Central memory CD8-positive, alpha-beta T cell (primary cell): ENCODE results near the gene DST.

Experiments used
- ATAC-seq: fragments of 150-1000 bp; cut with Tn5 transposase; replicated peaks from 2 replicates; pipeline ENCODE4 v1.10.0; 2022; ENCODE audit warnings: mild to moderate bottlenecking, moderate FRiP score, moderate number of reproducible peaks; ENCODE audit not compliant: poor library complexity, severe bottlenecking; ENCODE audit errors: extremely low read depth
- DNase-seq, 2 donors: peaks; one replicate each; pipeline ENCODE4 v3.0.0; 2021; ENCODE audit warnings: low spot score in 2 of 2
- H3K27ac Mint-ChIP-seq: one replicate; pipeline ENCODE4 v1.8.0; 2022; ENCODE audit warnings: low read depth, mild to moderate bottlenecking, moderate library complexity, mixed read lengths
- H3K27me3 Mint-ChIP-seq: one replicate; pipeline ENCODE4 v1.8.0; 2022; ENCODE audit warnings: mixed read lengths
- H3K36me3 Mint-ChIP-seq: one replicate; pipeline ENCODE4 v1.8.0; 2022; ENCODE audit warnings: mild to moderate bottlenecking, moderate library complexity, mixed read lengths; ENCODE audit not compliant: insufficient read depth
- H3K4me1 Mint-ChIP-seq: one replicate; pipeline ENCODE4 v1.8.0; 2022; ENCODE audit warnings: mixed read lengths
- H3K4me3 Mint-ChIP-seq: one replicate; pipeline ENCODE4 v1.8.0; 2022; ENCODE audit warnings: mild to moderate bottlenecking, moderate library complexity, mixed read lengths
- H3K9me3 Mint-ChIP-seq: one replicate; pipeline ENCODE4 v1.8.0; 2022; ENCODE audit warnings: mixed read lengths

The DST gene

GRCh38 chr6:56640374-56640773 is 2.3 kb downstream of the DST start:
- no peaks in the 10 kb centered on the region for H3K27me3 Mint-ChIP-seq
- ATAC-seq (no peak), DNase-seq (no peak)
- H3K4me3 Mint-ChIP-seq = no peak overlapping the region
- H3K36me3 Mint-ChIP-seq = no peaks in the 10 kb centered on the region
- H3K27ac Mint-ChIP-seq = no peak overlapping the region
- no peaks in the 10 kb centered on the region for H3K4me1 Mint-ChIP-seq
- H3K9me3 Mint-ChIP-seq = no peaks in the 10 kb centered on the region

GRCh38 chr6:56638760-56639159 is 3.9 kb downstream of the DST start:
- Mint-ChIP-seq H3K4me1 (no peaks in the 10 kb centered on the region), H3K27me3 (no peaks in the 10 kb centered on the region), H3K27ac (no peak overlapping the region), H3K36me3 (no peaks in the 10 kb centered on the region), H3K4me3 (no peak overlapping the region), H3K9me3 (no peaks in the 10 kb centered on the region)
- no peak for DNase-seq
- no peak for ATAC-seq

- H3K4me1 Mint-ChIP-seq = no peaks in the 10 kb centered on the region
- no peaks in the 10 kb centered on the region for H3K27me3 Mint-ChIP-seq
- no peak for ATAC-seq
- H3K36me3 Mint-ChIP-seq = no peaks in the 10 kb centered on the region
- no peak for DNase-seq
- no peak overlapping the region for H3K4me3 Mint-ChIP-seq
- no peaks in the 10 kb centered on the region for H3K9me3 Mint-ChIP-seq
- no peak overlapping the region for H3K27ac Mint-ChIP-seq
Measured at GRCh38 chr6:56637640-56638039, 5.0 kb downstream of the DST start.

- Mint-ChIP-seq H3K9me3 (no peaks in the 10 kb centered on the region), H3K4me1 (no peaks in the 10 kb centered on the region), H3K36me3 (peaks cover 2% of the 10 kb centered on the region), H3K27me3 (no peaks in the 10 kb centered on the region), H3K27ac (no peak overlapping the region), H3K4me3 (no peak overlapping the region)
- ATAC-seq = no peak
- no peak for DNase-seq
Measured at GRCh38 chr6:56628105-56628504, 14.6 kb downstream of the DST start.

- no peak overlapping the region for H3K27ac Mint-ChIP-seq
- H3K9me3 Mint-ChIP-seq = no peaks in the 10 kb centered on the region
Measured at GRCh38 chr6:56625356-56625755, 17.3 kb downstream of the DST start.

GRCh38 chr6:56624728-56625069 is 18.0 kb downstream of the DST start:
- DNase-seq (no peak), ATAC-seq (no peak)
- Mint-ChIP-seq H3K27ac (no peak overlapping the region), H3K36me3 (no peaks in the 10 kb centered on the region), H3K27me3 (no peaks in the 10 kb centered on the region), H3K4me1 (no peaks in the 10 kb centered on the region), H3K9me3 (no peaks in the 10 kb centered on the region), H3K4me3 (no peak overlapping the region)

More at GRCh38 chr6:56625356-56625755, 17.3 kb downstream of the DST start:
- Mint-ChIP-seq H3K36me3 (no peaks in the 10 kb centered on the region), H3K4me1 (no peaks in the 10 kb centered on the region), H3K27me3 (no peaks in the 10 kb centered on the region), H3K4me3 (no peak overlapping the region)
- ATAC-seq (no peak), DNase-seq (no peak)

- ATAC-seq (no peak), DNase-seq (no peak)
- Mint-ChIP-seq H3K4me3 (no peak overlapping the region), H3K27me3 (no peaks in the 10 kb centered on the region), H3K36me3 (no peaks in the 10 kb centered on the region), H3K9me3 (no peaks in the 10 kb centered on the region), H3K27ac (no peak overlapping the region), H3K4me1 (no peaks in the 10 kb centered on the region)
Measured at GRCh38 chr6:56624046-56624727, 18.5 kb downstream of the DST start.

GRCh38 chr6:56620229-56620868 is 22.3 kb downstream of the DST start:
- H3K4me1 Mint-ChIP-seq = no peaks in the 10 kb centered on the region
- H3K4me3 Mint-ChIP-seq = no peak overlapping the region
- DNase-seq (no peak), ATAC-seq (no peak)
- no peaks in the 10 kb centered on the region for H3K9me3 Mint-ChIP-seq
- H3K27me3 Mint-ChIP-seq = no peaks in the 10 kb centered on the region
- no peak overlapping the region for H3K27ac Mint-ChIP-seq
- H3K36me3 Mint-ChIP-seq = no peaks in the 10 kb centered on the region

- no peak for DNase-seq
- H3K4me3 Mint-ChIP-seq = no peak overlapping the region
- H3K4me1 Mint-ChIP-seq = no peaks in the 10 kb centered on the region
Measured at GRCh38 chr6:56618050-56618449, 24.6 kb downstream of the DST start.

GRCh38 chr6:56616967-56617366 is 25.7 kb downstream of the DST start:
- no peaks in the 10 kb centered on the region for H3K4me1 Mint-ChIP-seq
- no peaks in the 10 kb centered on the region for H3K27me3 Mint-ChIP-seq
- no peaks in the 10 kb centered on the region for H3K36me3 Mint-ChIP-seq
- ATAC-seq = no peak
- DNase-seq = no peak
- H3K27ac Mint-ChIP-seq = no peak overlapping the region
- no peak overlapping the region for H3K4me3 Mint-ChIP-seq
- H3K9me3 Mint-ChIP-seq = no peaks in the 10 kb centered on the region

More at GRCh38 chr6:56618050-56618449, 24.6 kb downstream of the DST start:
- no peaks in the 10 kb centered on the region for H3K36me3 Mint-ChIP-seq
- H3K9me3 Mint-ChIP-seq = no peaks in the 10 kb centered on the region
- no peaks in the 10 kb centered on the region for H3K27me3 Mint-ChIP-seq
- ATAC-seq = no peak
- H3K27ac Mint-ChIP-seq = no peak overlapping the region

- Mint-ChIP-seq H3K27me3 (no peaks in the 10 kb centered on the region), H3K4me1 (no peaks in the 10 kb centered on the region), H3K36me3 (no peaks in the 10 kb centered on the region), H3K4me3 (no peak overlapping the region), H3K27ac (no peak overlapping the region), H3K9me3 (no peaks in the 10 kb centered on the region)
- no peak for ATAC-seq
- no peak for DNase-seq
Measured at GRCh38 chr6:56613247-56613851, 29.3 kb downstream of the DST start.

- Mint-ChIP-seq H3K27ac (no peak overlapping the region), H3K27me3 (no peaks in the 10 kb centered on the region), H3K4me3 (no peak overlapping the region), H3K4me1 (no peaks in the 10 kb centered on the region), H3K9me3 (peaks cover 5% of the 10 kb centered on the region), H3K36me3 (no peaks in the 10 kb centered on the region)
- DNase-seq = no peak
- no peak for ATAC-seq
Measured at GRCh38 chr6:56608332-56608731, 34.4 kb downstream of the DST start.

- H3K4me1 Mint-ChIP-seq = no peaks in the 10 kb centered on the region
- no peaks in the 10 kb centered on the region for H3K27me3 Mint-ChIP-seq
- no peaks in the 10 kb centered on the region for H3K36me3 Mint-ChIP-seq
- H3K9me3 Mint-ChIP-seq = peaks cover 5% of the 10 kb centered on the region
- DNase-seq = no peak
- H3K4me3 Mint-ChIP-seq = no peak overlapping the region
- no peak for ATAC-seq
- no peak overlapping the region for H3K27ac Mint-ChIP-seq
Measured at GRCh38 chr6:56607111-56607752, 35.5 kb downstream of the DST start.
